GM19239 (cell line): ENCODE measurements around the gene MEAK7.

ENCODE experiments used
- DNase-seq: peaks from one replicate; pipeline ENCODE4 v3.0.0; 2011; ENCODE audit warnings: low spot score; ENCODE audit not compliant: insufficient read length
- FAIRE-seq: peaks from 2 replicates; lab custom pipeline; 2011; peaks lifted over from hg19 to GRCh38; lab: Jason Lieb, UNC

MEAK7 gene

GRCh38 chr16:84458606-84459532 is 45.6 kb downstream of the MEAK7 start:
- DNase-seq, result no peak
- no peak for FAIRE-seq

GRCh38 chr16:84455031-84455430 is 49.4 kb downstream of the MEAK7 start:
- FAIRE-seq (no peak), DNase-seq (no peak)
